ENCODE data around the gene OR5D16.
"Not testable (repeated sequence)": the region's sequence is repeated elsewhere in the genome, so short reads cannot be mapped to it uniquely, and the experiment has no call there.

The OR5D16 gene

DNA sequence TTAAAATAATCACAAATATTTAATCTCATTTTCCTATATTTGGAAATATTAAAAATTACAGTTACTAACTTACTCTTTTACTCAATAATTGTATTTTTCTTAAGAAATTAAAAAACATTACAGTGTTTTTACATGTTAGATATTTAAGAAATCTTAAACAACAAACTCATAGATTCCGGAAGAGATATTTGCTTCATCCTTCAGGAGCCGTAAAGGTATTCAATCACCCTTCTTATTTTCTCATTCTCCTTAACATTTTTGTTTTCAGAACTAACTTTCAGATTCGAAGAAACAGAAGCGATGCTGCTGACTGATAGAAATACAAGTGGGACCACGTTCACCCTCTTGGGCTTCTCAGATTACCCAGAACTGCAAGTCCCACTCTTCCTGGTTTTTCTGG lies 19.2 kb upstream of the OR5D16 start, which contains the start of gene OR5D18:
Gene OR5D18, plus strand, starts transcription at position 301 of the 400 bp plus-strand sequence. Its CDS starts 0 bp downstream, at position 301.
- DNase-seq: no peak
- Histone ChIP-seq H3K27ac (no peak within 1 kb of the TSS), H3K4me3 (ENCODE audit: low read depth, low read length) (no peak within 1 kb of the TSS), H3K36me3 (no peaks in the 10 kb centered on the region), H3K9me3 (ENCODE audit: severe bottlenecking) (no peaks in the 10 kb centered on the region), H3K27me3 (ENCODE audit: insufficient read depth, low read depth, severe bottlenecking) (peaks cover 38% of the 10 kb centered on the region)
- TF ChIP-seq, protein P1, sequence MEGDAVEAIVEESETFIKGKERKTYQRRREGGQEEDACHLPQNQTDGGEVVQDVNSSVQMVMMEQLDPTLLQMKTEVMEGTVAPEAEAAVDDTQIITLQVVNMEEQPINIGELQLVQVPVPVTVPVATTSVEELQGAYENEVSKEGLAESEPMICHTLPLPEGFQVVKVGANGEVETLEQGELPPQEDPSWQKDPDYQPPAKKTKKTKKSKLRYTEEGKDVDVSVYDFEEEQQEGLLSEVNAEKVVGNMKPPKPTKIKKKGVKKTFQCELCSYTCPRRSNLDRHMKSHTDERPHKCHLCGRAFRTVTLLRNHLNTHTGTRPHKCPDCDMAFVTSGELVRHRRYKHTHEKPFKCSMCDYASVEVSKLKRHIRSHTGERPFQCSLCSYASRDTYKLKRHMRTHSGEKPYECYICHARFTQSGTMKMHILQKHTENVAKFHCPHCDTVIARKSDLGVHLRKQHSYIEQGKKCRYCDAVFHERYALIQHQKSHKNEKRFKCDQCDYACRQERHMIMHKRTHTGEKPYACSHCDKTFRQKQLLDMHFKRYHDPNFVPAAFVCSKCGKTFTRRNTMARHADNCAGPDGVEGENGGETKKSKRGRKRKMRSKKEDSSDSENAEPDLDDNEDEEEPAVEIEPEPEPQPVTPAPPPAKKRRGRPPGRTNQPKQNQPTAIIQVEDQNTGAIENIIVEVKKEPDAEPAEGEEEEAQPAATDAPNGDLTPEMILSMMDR (IDR thresholded peaks at IDR 0.05; ENCODE audit: low read depth, low read length): no peak

DNA sequence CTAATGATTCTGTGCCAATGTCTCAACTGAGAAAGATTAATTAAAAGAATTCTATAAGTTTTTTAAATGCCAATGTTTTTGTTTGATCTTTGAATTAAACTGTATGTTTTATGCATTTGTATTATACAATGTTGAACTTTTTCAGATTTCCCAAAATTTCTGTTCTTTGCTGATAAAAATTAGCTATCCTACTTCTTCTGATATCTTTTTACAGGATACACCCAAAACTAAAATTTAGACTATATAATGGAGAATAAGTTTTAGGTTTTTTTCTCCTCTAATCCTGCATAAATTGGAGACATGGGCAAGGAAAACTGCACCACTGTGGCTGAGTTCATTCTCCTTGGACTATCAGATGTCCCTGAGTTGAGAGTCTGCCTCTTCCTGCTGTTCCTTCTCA lies 11.6 kb upstream of the OR5D16 start, which contains the start of gene OR5L2:
Gene OR5L2, plus strand, starts transcription at position 301 of the 400 bp plus-strand sequence. Its CDS starts 0 bp downstream, at position 301.
- no peaks in the 10 kb centered on the region for H3K9me3 ChIP-seq (ENCODE audit: severe bottlenecking)
- H3K27ac ChIP-seq: no peak within 1 kb of the TSS
- DNase-seq: no peak
- peaks cover 5% of the 10 kb centered on the region for H3K27me3 ChIP-seq (ENCODE audit: insufficient read depth, low read depth, severe bottlenecking)
- TF ChIP-seq, protein P1 (IDR thresholded peaks at IDR 0.05; ENCODE audit: low read depth, low read length): no peak
- no peak within 1 kb of the TSS for H3K4me3 ChIP-seq (ENCODE audit: low read depth, low read length)
- no peaks in the 10 kb centered on the region for H3K36me3 ChIP-seq

DNA sequence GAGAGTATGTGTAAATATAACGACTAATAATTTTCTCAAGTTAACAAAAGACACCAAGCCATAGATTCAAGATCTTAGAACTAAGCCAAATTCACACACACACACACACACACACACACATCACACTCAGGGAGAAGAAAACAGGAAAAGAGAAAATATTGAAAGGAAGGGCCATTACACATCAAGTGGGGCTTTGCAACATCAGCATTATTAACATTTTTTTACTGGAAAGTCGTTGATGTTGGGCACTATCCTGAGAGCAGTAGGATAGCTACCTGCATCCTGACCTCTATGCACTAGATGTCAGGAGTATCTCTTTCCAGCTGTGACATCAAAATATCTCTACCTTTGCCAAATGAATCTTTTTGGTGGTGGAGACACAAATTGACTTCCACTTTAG lies 8.9 kb downstream of the OR5D16 start:
- TF ChIP-seq, protein P1 (IDR thresholded peaks at IDR 0.05; ENCODE audit: low read depth, low read length): no peak
- Histone ChIP-seq H3K9me3 (ENCODE audit: severe bottlenecking) (no peaks in the 10 kb centered on the region), H3K36me3 (no peaks in the 10 kb centered on the region), H3K27me3 (ENCODE audit: insufficient read depth, low read depth, severe bottlenecking) (peaks cover 14% of the 10 kb centered on the region), H3K27ac (no peak overlapping the region), H3K4me3 (ENCODE audit: low read depth, low read length) (no peak overlapping the region)
- no peak for DNase-seq

DNA sequence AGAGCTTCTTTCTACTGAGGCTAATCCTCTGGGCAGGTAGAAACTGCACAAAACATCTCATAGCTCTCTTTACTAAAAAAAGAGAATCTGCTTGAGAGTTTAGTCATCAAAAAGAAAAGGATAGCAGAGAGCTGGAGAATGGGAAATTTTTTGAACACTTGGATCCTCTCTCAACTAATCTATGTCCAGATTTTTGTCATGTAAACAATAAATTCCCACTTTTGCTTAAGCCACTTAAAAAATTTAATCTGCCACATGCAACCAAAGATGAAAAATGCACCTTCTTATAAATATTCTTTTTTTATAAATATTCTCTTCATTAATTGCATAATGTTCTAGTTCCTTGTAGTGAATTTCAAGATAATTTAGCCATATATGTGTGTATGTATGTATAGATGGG lies 10.5 kb downstream of the OR5D16 start:
- no peaks in the 10 kb centered on the region for H3K9me3 ChIP-seq (ENCODE audit: severe bottlenecking)
- H3K4me3 ChIP-seq (ENCODE audit: low read depth, low read length): no peak overlapping the region
- DNase-seq: no peak
- H3K36me3 ChIP-seq: no peaks in the 10 kb centered on the region
- H3K27ac ChIP-seq: no peak overlapping the region
- TF ChIP-seq, protein P1 (IDR thresholded peaks at IDR 0.05; ENCODE audit: low read depth, low read length): no peak
- H3K27me3 ChIP-seq (ENCODE audit: insufficient read depth, low read depth, severe bottlenecking): peaks cover 14% of the 10 kb centered on the region

DNA sequence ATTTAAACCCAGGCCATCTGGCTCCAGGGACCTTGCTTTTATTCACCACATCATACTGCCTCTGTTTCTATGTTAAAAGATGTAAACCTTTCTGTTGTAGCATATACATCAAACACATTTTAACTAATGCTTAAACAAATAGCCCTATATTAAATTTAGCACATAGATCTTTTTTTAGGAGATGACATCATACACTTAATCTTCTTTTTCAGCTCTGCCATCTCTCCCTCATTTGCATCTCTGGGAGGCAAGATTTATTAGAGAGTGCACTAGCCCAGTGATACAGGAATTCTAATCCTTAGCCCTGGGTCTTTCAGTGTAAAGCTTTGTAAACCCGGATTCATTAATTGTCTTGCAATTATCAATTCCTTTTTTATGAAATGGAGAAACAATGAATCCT lies 13.6 kb downstream of the OR5D16 start:
- H3K27me3 ChIP-seq (ENCODE audit: insufficient read depth, low read depth, severe bottlenecking): peaks cover 19% of the 10 kb centered on the region
- no peak overlapping the region for H3K27ac ChIP-seq
- no peak for DNase-seq
- H3K4me3 ChIP-seq (ENCODE audit: low read depth, low read length): no peak overlapping the region
- H3K9me3 ChIP-seq (ENCODE audit: severe bottlenecking): no peaks in the 10 kb centered on the region
- H3K36me3 ChIP-seq: no peaks in the 10 kb centered on the region
- TF ChIP-seq, protein P1 (IDR thresholded peaks at IDR 0.05; ENCODE audit: low read depth, low read length): no peak

DNA sequence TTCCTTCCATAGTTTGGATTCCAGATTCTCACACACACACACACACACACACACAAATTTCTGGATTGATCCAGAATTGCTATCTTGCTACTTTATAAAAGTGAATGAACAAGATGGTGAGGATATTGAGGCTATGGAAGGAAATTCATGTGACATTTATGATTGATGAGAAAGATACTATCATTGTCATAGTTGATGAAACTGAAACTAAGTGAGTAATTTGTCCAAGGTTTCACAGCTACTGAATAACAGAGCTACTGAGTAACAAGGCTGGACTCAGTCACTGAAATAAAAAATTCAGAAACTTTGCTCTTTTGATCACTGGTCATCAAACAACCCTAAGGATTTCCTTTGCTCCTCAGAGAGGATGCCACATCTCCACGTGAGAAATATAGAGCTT lies 16.2 kb downstream of the OR5D16 start:
- peaks cover 23% of the 10 kb centered on the region for H3K27me3 ChIP-seq (ENCODE audit: insufficient read depth, low read depth, severe bottlenecking)
- no peak overlapping the region for H3K27ac ChIP-seq
- H3K4me3 ChIP-seq (ENCODE audit: low read depth, low read length): no peak overlapping the region
- TF ChIP-seq, protein P1 (IDR thresholded peaks at IDR 0.05; ENCODE audit: low read depth, low read length): no peak
- H3K36me3 ChIP-seq: no peaks in the 10 kb centered on the region
- no peaks in the 10 kb centered on the region for H3K9me3 ChIP-seq (ENCODE audit: severe bottlenecking)
- no peak for DNase-seq

DNA sequence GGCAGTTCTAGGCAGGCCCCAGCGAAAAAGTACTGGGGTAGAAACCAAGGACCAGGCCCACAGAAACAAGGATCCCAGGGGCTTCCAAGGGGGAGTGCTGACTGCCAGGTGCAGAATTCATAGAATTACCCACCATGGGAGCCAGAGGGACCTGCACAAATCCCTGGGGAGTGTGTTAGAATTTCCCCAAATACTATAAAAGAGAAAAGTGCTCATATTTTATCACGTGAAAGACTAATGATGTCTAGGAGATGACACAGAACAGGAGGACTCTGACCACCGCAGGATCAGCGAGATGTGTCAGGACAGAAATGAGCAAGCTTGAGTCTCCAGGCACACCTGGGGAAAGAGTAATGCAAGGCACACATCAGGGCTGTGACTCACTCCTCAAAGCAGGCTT lies 28.8 kb downstream of the OR5D16 start:
- not testable (repeated sequence) for H3K27ac ChIP-seq

DNA sequence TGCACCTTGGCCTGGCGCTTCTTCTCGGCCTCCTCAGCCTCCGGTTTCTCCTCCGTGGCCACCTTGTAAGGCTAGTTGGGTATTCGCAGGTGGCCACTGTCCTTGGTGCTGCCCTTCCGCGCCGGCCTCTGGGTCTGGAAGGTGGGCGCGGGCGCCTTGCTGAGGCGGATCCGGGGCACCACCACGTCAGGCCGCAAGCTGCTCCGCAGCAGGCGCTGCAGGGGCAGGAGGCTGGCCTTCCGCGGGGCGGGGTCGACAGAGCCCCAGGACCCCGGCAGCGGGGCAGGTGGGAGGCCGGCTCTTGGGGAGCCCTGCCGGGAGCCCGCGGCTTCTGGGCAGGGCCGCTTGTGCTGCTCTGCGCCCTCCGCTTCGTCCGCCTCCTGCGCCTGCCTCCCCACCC lies 34.2 kb downstream of the OR5D16 start:
- not testable (repeated sequence) for H3K27ac ChIP-seq; DNase-seq; H3K4me3 ChIP-seq (ENCODE audit: low read depth, low read length); H3K27me3 ChIP-seq (ENCODE audit: insufficient read depth, low read depth, severe bottlenecking); H3K9me3 ChIP-seq (ENCODE audit: severe bottlenecking); H3K36me3 ChIP-seq

More for the DNA sequence above, 28.8 kb downstream of the OR5D16 start:
- DNase-seq; H3K4me3 ChIP-seq (ENCODE audit: low read depth, low read length); H3K36me3 ChIP-seq; H3K27me3 ChIP-seq (ENCODE audit: insufficient read depth, low read depth, severe bottlenecking); H3K9me3 ChIP-seq (ENCODE audit: severe bottlenecking): not testable (repeated sequence)

DNA sequence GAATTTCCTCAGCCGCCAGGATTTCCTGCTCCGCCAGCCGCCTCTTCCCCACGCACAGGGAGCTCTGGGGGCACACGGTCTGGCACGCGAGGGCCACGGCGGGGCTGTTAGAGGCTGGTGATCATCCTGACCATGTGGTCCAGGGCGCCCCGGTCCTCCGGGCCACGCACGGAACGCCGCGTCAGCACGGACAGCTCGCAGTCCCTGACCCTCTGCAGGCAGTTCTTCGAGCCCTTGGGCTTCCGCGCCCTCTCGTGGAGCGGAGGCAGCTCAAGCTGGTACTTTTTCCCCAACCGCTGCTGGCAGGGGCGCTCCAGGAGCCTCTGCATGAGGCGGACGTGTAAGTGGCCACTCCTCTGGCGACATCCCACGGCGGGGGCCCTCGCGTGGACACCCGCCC lies 34.6 kb downstream of the OR5D16 start:
- H3K27ac ChIP-seq; H3K27me3 ChIP-seq (ENCODE audit: insufficient read depth, low read depth, severe bottlenecking); DNase-seq; H3K4me3 ChIP-seq (ENCODE audit: low read depth, low read length); H3K9me3 ChIP-seq (ENCODE audit: severe bottlenecking); H3K36me3 ChIP-seq: not testable (repeated sequence)
